ENCODE data around the gene SECISBP2. TPM values are rescaled to one million over a fixed set of nuclear protein-coding genes. Genes with fewer than 3 reads are reported as not detected.
A peak's percentile ranks its signal among the peaks of the same experiment; 100 is the strongest.
"Not testable (repeated sequence)": the region's sequence is repeated elsewhere in the genome, so short reads cannot be mapped to it uniquely, and the experiment has no call there.

SECISBP2 gene
- total RNA-seq, 1 experiment from 2014 or later, result 25.5 TPM

DNA sequence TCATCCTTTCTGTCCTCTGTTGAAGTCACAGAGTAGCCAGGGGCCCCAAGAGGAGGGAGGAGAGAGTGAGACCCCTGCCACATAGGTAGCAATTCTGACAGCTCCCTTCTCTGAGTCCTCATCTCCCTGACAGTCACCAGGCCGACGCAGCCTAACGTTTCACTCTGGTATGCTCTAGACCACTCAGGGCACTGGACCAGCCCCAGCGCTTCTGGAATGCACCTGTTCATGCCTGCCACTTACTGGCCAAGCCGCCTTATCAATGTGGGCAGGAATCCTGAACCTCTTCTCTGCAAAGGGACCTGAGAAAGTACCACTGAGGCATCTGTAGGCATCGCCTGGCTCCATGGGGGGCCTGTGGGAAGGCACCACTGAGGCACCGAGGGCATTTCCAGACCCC is 50.2 kb downstream of the SECISBP2 start:
- no peak overlapping the region for H3K27ac ChIP-seq
- H3K4me3 ChIP-seq, result no peak overlapping the region
- no peaks in the 10 kb centered on the region for H3K36me3 ChIP-seq
- no peaks in the 10 kb centered on the region for H3K9me3 ChIP-seq (replicated peaks)
- H3K4me1 ChIP-seq (replicated peaks), result peaks cover 7% of the 10 kb centered on the region
- DNase-seq (ENCODE audit: low read depth in 1 of 2, low spot score in 2 of 2), result no peak
- H3K27me3 ChIP-seq (replicated peaks), result no peaks in the 10 kb centered on the region

DNA sequence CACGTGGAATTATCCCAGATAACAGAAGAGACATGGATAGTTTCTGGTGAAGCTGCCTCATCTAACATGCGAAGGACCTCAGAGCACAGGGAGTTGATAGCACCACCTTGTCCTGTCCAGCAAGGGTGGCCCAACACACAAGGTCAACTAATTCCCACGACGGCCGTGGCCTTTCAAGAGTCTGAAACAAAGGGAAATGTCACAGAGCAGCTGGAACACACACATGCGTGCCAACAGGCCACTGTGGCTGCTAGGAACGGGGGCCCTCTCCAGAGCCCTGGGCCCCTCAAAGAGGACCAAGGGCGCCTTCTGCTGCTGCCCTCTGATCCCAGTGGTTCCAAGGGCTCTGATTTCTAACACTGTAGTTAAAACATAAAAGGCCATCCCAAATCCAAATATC is 50.7 kb downstream of the SECISBP2 start:
- H3K4me3 ChIP-seq, result no peak overlapping the region
- DNase-seq (ENCODE audit: low read depth in 1 of 2, low spot score in 2 of 2), result no peak
- no peaks in the 10 kb centered on the region for H3K36me3 ChIP-seq
- peaks cover 12% of the 10 kb centered on the region for H3K4me1 ChIP-seq (replicated peaks)
- H3K27me3 ChIP-seq (replicated peaks), result no peaks in the 10 kb centered on the region
- H3K9me3 ChIP-seq (replicated peaks), result no peaks in the 10 kb centered on the region
- H3K27ac ChIP-seq, result no peak overlapping the region

DNA sequence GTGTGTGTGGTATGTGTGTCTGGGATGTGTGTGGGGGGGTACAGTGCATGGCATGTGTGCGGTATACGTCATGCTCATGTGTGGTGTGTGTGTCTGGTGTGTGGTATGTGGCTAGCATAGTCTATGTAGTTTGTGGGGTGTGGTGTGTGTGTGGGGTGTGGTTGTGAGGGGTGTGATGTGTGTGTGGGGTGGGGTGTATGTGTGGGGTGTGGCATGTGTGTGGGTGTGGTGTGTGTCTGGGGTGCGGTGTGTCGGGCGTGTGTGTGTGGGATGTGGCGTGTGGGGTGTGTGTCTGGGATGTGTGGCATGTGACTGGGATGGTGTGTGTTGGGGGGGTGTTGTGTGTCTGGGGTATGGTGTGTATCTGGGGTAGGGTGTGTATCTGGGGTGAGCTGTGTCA is 52.3 kb downstream of the SECISBP2 start:
- no peaks in the 10 kb centered on the region for H3K9me3 ChIP-seq (replicated peaks)
- H3K27ac ChIP-seq, result no peak overlapping the region
- no peak overlapping the region for H3K4me3 ChIP-seq
- H3K4me1 ChIP-seq (replicated peaks), result peaks cover 27% of the 10 kb centered on the region
- no peaks in the 10 kb centered on the region for H3K27me3 ChIP-seq (replicated peaks)
- H3K36me3 ChIP-seq, result no peaks in the 10 kb centered on the region
- DNase-seq (ENCODE audit: low read depth in 1 of 2, low spot score in 2 of 2), result no peak

DNA sequence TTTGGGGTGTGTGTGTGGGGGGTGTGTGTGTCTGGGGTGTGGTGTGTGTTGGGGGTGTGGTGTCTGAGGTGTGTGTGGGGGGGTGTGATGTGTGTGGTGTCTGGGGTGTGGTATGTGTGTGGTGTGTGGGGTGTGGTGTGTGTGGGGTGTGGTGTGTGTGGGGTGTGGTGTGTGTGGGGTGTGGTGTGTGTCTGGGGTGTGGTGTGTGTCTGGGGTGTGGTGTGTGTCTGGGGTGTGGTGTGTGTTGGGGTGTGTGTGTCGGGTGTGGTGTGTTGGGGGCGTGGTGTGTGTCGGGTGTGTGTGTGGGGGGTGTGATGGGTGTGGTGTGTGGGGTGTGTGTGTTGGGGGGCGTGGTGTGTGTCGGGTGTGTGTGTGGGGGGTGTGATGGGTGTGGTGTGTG is 53.5 kb downstream of the SECISBP2 start:
- H3K4me1 ChIP-seq (replicated peaks), result peaks cover 23% of the 10 kb centered on the region
- not testable (repeated sequence) for H3K4me3 ChIP-seq; DNase-seq (ENCODE audit: low read depth in 1 of 2, low spot score in 2 of 2); H3K9me3 ChIP-seq (replicated peaks); H3K27me3 ChIP-seq (replicated peaks); H3K27ac ChIP-seq; H3K36me3 ChIP-seq

DNA sequence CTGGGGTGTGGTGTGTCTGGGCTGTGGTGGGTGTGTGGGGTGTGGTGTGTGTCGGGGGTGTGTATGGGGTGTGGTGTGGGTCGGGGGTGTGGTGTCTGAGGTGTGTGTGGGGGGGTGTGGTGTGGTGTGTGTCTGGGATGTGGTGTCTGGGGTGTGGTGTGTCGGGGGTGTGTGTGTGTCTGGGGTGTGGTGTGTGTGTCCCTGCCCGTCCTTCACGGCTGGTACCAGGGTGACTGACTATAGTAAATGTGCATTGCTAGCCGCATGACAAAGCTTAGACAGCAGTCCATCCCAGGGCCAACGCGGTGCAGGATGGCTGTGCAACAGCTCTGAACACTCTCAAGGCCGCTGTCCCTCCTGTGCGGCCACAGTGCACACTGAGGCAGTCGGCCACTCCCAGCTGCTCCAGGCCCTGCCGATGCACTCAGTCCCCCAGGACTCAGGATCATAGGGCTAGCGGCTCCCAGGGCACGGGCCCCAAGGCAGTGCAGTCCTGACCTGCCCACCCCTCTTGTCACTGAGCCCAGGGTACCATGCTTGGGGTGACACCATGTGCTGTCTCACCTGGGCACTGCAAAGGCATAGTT is 54.0 kb downstream of the SECISBP2 start:
- H3K36me3 ChIP-seq, result no peaks in the 10 kb centered on the region
- no peak overlapping the region for H3K4me3 ChIP-seq
- DNase-seq (ENCODE audit: low read depth in 1 of 2, low spot score in 2 of 2), result no peak
- no peak overlapping the region for H3K27ac ChIP-seq
- H3K9me3 ChIP-seq (replicated peaks), result no peaks in the 10 kb centered on the region
- H3K4me1 ChIP-seq (replicated peaks), result peaks cover 21% of the 10 kb centered on the region
- H3K27me3 ChIP-seq (replicated peaks), result no peaks in the 10 kb centered on the region

DNA sequence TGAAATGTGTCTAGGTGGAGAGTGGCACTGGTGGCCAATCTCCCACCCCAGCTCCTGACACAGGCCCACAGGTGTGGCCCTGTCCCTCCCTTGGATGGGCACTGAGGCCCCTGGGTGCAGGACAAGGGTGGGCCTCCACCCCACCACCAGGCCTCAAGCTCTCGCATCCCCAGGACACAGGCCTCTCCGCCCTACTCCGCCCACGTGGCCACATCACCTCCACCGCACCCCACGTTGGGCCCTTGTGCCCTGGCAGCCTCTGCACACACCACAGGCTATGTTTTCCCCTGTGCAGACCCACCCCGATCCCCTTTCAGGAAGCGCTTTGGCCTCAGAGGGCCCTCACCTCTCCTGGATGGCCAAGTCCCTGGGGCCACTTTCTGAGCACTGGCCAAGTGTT is 54.7 kb downstream of the SECISBP2 start:
- H3K36me3 ChIP-seq, result no peaks in the 10 kb centered on the region
- H3K4me3 ChIP-seq, result no peak overlapping the region
- DNase-seq (ENCODE audit: low read depth in 1 of 2, low spot score in 2 of 2), result no peak
- H3K27me3 ChIP-seq (replicated peaks), result no peaks in the 10 kb centered on the region
- H3K27ac ChIP-seq, result no peak overlapping the region
- peaks cover 21% of the 10 kb centered on the region for H3K4me1 ChIP-seq (replicated peaks)
- H3K9me3 ChIP-seq (replicated peaks), result no peaks in the 10 kb centered on the region

DNA sequence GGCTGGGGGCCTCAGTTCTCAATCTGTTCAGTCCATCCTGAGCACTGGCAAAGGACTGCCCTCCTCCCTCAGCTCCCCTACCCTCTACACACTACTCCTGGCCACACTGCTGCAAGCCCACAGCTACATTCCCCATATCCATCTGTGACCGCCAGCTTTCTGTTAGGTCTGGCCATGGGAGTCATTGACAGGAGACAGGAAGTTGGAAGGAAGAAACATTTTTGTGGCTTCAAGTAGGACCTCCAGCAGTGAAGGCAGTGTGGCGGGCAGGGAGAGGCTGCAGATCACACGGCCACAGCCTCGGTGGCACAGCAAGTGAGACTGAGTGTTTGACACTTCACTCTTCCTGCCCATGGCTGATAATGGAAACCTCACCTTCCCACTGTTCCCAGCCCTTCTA is 55.9 kb downstream of the SECISBP2 start:
- H3K9me3 ChIP-seq (replicated peaks), result no peaks in the 10 kb centered on the region
- DNase-seq (ENCODE audit: low read depth in 1 of 2, low spot score in 2 of 2), result peak; percentile 69 to 72
- no peaks in the 10 kb centered on the region for H3K27me3 ChIP-seq (replicated peaks)
- no peak overlapping the region for H3K4me3 ChIP-seq
- H3K27ac ChIP-seq, result peak overlapping the region; percentile 49
- H3K36me3 ChIP-seq, result no peaks in the 10 kb centered on the region
- peaks cover 21% of the 10 kb centered on the region for H3K4me1 ChIP-seq (replicated peaks)

DNA sequence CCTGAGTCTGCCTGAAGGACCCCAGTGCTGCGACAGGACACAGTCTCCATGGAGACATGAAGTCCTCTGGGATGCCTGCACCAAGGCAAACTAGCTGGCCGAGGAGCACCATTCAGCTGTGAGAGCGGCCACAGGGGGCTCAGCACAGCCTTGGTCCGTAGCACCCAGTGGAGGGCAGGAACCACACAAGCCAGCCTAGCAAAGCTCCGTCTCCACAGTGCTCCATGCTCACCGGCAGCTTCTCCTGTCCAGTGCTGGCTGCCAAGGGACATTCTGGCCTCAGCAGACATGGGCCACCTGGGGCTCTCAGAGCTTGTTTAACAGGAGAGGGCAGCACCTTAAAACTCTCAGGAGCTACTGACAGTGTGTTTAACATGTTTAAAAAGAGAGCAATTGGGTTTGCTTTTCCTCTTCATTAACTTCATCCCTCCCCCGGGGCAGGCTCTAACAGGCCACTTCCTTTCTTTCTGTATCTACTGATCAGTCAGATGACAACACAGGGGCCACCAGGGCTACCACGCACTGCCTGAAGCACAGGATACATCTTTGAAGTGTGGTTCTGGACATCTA is 57.0 kb downstream of the SECISBP2 start:
- no peaks in the 10 kb centered on the region for H3K27me3 ChIP-seq (replicated peaks)
- peaks cover 21% of the 10 kb centered on the region for H3K4me1 ChIP-seq (replicated peaks)
- DNase-seq (ENCODE audit: low read depth in 1 of 2, low spot score in 2 of 2), result no peak
- no peak overlapping the region for H3K4me3 ChIP-seq
- H3K36me3 ChIP-seq, result no peaks in the 10 kb centered on the region
- no peaks in the 10 kb centered on the region for H3K9me3 ChIP-seq (replicated peaks)
- H3K27ac ChIP-seq, result no peak overlapping the region

DNA sequence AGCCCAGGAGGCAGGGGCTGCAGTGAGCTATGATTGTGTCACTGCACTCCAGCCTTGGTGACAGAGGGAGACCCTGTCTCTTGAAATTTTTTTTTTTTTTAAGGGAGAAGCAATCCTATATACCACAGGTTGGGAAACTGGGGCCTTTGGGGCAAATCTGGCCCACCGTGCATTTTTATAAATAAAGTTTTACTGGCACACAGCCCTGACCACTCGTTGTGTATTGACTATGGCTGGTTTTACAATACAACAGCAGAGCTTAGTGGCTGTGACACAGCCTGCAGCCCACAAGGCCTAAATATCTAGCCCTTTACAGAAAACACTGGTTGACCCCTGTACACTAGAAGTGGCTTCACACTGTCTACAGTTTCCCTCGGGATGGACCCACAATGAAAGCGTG is 58.0 kb downstream of the SECISBP2 start:
- peaks cover 21% of the 10 kb centered on the region for H3K4me1 ChIP-seq (replicated peaks)
- no peak overlapping the region for H3K27ac ChIP-seq
- H3K9me3 ChIP-seq (replicated peaks), result no peaks in the 10 kb centered on the region
- H3K4me3 ChIP-seq, result no peak overlapping the region
- H3K27me3 ChIP-seq (replicated peaks), result no peaks in the 10 kb centered on the region
- no peak for DNase-seq (ENCODE audit: low read depth in 1 of 2, low spot score in 2 of 2)
- H3K36me3 ChIP-seq, result no peaks in the 10 kb centered on the region

DNA sequence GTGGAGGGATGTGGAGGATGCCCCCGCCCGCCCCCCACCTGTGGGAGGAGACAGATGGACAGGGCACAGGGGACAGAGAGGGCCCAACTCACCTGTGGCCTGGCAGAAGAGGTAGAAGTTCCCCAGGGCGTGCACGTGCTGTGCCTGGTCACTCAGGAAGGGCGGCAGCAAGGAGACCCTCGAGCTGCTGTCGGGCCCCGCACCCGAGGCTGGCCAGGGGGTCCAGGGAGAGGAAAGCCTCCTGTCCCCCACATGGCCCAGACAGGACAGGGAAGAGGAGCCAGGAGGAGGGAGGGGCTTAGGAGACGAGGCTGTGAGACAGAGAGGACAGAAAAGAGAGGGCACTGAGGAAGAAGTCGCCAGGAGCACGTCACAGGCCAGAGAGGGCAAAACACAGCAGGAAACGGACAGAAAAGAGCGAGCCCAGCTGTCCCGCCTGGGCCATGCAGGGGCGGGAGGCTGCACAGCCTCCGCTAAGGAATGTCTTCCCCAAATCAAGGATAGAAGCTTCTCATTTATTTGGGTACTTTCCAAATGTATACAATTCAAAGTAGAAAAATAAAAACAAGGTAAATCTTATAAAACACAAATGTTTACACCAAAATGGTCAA is 58.5 kb downstream of the SECISBP2 start:
- DNase-seq (ENCODE audit: low read depth in 1 of 2, low spot score in 2 of 2), result no peak
- H3K4me3 ChIP-seq, result no peak overlapping the region
- peaks cover 21% of the 10 kb centered on the region for H3K4me1 ChIP-seq (replicated peaks)
- H3K27ac ChIP-seq, result no peak overlapping the region
- no peaks in the 10 kb centered on the region for H3K27me3 ChIP-seq (replicated peaks)
- H3K9me3 ChIP-seq (replicated peaks), result no peaks in the 10 kb centered on the region
- no peaks in the 10 kb centered on the region for H3K36me3 ChIP-seq

DNA sequence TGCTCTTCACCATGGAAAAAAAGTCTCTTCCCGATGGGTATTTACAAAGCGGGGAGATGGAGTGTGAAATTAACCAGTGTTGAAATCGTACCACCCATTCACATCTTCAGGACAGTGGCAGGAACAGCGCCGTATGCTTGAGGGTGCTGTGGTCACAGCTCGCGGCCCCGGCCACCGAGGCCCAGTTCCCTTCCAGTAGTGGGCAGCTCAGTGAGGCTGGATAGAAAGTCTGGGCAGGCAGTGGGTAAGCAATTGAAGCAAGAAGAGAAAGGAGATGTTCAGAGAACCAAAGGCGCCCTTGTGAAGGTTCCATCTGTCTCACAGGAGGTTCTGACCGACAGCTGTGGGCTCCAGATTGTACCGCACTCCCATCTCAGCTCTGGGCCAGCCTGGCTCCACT is 59.1 kb downstream of the SECISBP2 start:
- Histone ChIP-seq H3K27ac (no peak overlapping the region), H3K4me1 (replicated peaks) (peaks cover 21% of the 10 kb centered on the region), H3K4me3 (no peak overlapping the region)

DNA sequence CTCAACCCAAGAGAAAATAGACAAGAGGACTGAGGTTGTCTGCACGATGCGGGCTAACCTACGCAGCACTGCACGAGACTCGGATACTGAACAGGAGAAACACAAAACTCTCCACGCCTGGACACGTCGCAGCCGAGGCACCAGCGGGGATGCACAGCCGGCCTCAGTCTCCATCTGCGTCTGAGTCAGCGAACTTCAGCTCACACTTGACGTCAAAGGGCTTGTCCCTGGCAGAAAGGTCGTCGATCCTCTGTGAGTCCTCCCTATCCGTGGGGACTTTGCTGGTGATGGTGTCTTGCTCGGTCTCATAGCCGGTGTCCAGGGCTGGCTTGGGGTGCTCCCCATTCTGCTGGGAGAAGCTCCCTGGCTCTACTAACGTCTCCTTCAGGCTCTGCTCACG is 60.2 kb downstream of the SECISBP2 start:
- no peak overlapping the region for H3K27ac ChIP-seq
- H3K4me1 ChIP-seq (replicated peaks), result peaks cover 19% of the 10 kb centered on the region
- H3K36me3 ChIP-seq, result no peaks in the 10 kb centered on the region
- H3K4me3 ChIP-seq, result no peak overlapping the region
- H3K27me3 ChIP-seq (replicated peaks), result no peaks in the 10 kb centered on the region
- no peaks in the 10 kb centered on the region for H3K9me3 ChIP-seq (replicated peaks)
- DNase-seq (ENCODE audit: low read depth in 1 of 2, low spot score in 2 of 2), result no peak

More for the DNA sequence above, 59.1 kb downstream of the SECISBP2 start:
- H3K9me3 ChIP-seq (replicated peaks), result no peaks in the 10 kb centered on the region
- H3K36me3 ChIP-seq, result no peaks in the 10 kb centered on the region
- DNase-seq (ENCODE audit: low read depth in 1 of 2, low spot score in 2 of 2), result no peak
- no peaks in the 10 kb centered on the region for H3K27me3 ChIP-seq (replicated peaks)

DNA sequence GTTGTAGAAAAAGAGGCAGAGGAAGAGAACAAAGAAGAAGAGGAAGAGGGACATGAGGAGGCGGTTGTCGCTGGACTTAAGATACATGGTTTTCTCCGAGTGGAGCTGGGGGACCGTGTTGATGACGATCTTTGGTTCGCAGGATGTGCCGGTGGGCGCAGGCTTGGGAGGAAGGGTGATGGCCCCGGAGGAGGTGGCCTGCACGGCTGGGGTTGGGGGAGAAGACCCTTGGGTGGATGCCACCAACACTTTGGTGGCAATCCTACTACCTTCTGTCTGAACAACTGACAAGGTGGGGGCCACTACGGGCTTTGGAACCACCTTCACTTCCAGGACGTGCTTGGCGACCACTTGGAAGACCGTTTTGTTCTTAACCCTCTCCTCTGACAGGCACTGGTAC is 60.7 kb downstream of the SECISBP2 start:
- Histone ChIP-seq H3K36me3 (no peaks in the 10 kb centered on the region), H3K27ac (no peak overlapping the region), H3K9me3 (replicated peaks) (no peaks in the 10 kb centered on the region), H3K4me1 (replicated peaks) (peaks cover 14% of the 10 kb centered on the region), H3K27me3 (replicated peaks) (no peaks in the 10 kb centered on the region), H3K4me3 (no peak overlapping the region)
- DNase-seq (ENCODE audit: low read depth in 1 of 2, low spot score in 2 of 2), result no peak

DNA sequence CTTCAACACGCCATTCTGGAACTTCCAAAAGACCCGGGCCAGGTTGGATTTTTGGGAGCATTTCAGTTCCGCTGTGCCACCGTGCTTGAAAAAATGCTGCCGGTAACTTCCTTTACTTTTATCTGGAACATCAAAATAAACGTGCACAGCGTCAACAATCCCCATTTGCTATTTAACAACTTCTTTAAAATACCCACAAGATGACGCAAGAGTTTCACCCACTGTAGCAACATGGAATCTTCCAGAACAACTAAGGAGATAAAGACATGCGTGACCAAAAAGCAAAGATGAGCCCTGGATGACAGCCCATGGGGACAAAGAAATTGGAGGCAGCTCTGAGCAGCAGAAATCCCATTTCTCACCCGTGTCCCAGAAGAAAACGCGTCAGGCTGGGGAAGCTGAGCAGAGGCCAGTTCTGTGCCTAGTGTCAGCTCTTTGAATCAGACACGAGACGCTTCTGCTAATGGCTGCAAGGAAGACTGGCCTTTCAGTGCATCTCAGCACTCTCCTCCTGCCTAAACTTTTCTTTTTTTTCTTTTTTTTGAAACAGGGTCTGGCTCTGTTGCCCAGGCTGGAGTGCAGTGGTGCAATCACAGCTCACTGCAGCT is 61.3 kb downstream of the SECISBP2 start:
- DNase-seq (ENCODE audit: low read depth in 1 of 2, low spot score in 2 of 2), result no peak
- Histone ChIP-seq H3K27ac (no peak overlapping the region), H3K27me3 (replicated peaks) (no peaks in the 10 kb centered on the region), H3K36me3 (no peaks in the 10 kb centered on the region), H3K4me3 (no peak overlapping the region), H3K4me1 (replicated peaks) (peaks cover 9% of the 10 kb centered on the region), H3K9me3 (replicated peaks) (no peaks in the 10 kb centered on the region)

All from SJSA1 (cell line).